HG03521 (cell line): ENCODE measurements around the gene CCDC69.
A peak's percentile ranks its signal among the peaks of the same experiment; 100 is the strongest.
"Not testable (repeated sequence)": the region's sequence is repeated elsewhere in the genome, so short reads cannot be mapped to it uniquely, and the experiment has no call there.

ENCODE experiments used
- ATAC-seq: cut with Tn5 transposase; IDR thresholded peaks from one replicate; pipeline ENCODE4 v1.9.1; 2021; ENCODE audit warnings: mild to moderate bottlenecking, moderate library complexity; ENCODE audit not compliant: unreplicated experiment

CCDC69 gene, protein sequence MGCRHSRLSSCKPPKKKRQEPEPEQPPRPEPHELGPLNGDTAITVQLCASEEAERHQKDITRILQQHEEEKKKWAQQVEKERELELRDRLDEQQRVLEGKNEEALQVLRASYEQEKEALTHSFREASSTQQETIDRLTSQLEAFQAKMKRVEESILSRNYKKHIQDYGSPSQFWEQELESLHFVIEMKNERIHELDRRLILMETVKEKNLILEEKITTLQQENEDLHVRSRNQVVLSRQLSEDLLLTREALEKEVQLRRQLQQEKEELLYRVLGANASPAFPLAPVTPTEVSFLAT

DNA sequence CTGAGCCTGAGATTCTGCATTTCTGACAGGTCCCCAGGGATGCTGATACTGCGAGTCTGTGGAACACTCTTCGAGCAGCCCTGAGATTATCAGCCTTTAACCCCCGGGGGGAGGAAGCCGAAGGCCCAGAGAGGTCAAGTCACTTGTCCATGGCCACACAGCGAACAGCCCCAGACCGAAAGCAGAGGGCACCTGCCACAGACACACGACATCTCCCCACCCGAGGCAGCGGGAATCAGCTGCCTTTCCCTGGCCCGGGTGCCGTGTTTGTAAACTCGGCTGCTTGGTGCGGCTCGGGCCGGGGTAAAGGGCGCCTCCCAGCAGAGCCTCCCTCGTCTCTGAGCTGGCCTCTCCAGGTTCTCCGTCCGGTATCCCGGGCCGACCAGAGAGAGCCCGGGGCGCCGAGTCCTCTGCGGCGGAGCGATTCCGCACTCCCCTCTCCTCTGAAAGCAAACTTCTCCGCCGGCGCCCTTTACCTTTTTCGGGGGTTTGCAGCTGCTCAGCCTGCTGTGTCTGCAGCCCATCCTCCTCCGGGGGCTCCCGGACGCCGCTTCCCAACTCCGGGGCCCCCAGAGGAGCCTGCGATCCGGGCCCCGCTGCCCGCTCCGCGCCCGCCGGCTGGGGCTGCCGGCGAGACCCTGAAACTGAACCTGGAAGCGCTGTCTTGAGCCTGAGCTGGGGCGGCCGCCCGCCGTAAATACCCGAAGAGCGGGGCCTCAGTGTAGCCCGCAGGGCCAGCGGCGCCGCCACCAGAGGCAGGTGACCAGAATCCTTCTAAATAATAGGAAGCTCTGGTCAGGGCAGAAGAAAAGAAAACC is at the start of gene CCDC69:
Gene CCDC69 (minus strand): TSS at position 646 of the 818 bp plus-strand sequence. CDS start 122 bp downstream, at position 524.
- peak; percentile 61 for ATAC-seq

DNA sequence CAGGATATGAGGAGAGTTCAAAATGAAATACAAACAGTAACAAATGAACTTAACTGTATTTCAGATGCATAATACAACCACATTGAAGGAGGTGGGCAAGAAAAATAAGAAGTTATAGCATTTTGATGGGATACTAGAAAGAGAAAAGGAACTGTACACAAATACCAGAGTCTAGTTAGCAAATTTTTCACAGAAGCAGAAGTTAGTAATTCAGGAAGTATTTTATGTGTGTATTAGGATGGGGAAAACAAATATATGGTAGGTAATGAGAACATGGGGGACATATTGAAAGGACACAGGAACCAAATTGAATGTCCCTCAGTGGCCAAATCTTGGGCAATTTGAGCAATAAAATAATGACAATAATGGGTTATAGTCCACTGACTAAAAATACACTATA is 47.4 kb upstream of the CCDC69 start:
- no peak for ATAC-seq

DNA sequence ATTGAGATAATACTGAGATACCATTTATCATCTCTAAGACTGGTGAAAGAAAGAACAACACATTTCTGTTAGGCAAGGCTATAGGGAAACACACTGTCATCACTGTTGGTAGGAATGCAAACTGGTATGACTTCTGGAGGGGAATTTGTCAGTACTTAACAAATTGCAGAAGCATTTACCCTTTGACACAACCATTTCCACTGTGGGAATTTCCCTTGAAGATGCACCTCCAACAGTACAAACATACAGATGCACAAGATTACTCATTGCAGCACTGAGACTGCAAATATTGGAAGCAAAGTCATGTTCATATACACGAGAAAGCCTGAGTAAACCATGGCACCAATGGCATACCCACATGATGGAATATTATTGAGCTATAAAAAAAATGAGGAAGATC is 46.7 kb upstream of the CCDC69 start:
- ATAC-seq = peak; percentile 62

DNA sequence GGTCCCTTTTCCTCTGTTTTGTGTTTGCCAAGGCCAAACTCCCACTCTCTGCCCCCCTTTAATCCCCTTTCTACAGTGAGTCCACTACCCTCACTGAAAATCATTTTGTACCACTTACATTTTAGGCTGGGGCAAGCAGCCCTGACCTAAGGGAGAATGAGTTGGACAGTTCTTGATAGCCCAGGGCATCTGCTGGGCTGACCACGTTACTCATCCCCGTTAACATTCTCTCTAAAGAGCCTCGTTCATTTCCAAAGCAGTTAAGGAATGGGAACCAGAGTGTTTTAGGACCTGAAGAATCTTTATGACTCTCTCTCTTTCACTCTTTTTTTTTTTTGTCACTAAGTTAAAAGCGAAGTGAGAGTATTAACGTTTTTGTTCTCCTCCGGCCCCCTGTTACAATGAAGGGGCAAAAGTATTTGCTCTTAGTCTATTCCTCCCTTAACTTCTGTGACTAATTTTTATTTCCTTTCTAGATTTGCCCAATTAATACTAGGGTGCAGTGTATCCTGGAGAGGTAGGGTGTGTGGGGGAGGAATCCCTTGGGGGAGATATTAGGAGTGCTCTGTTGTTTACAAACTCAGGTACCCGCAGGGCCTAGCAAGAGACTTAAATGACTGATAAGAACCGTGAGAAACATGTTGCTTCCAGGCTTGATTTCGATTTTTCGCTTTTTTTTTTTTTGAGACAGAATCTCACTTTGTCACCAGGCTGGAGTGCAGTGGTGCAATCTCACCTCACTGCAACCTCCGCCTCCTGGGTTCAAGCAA is 43.8 kb upstream of the CCDC69 start:
- ATAC-seq = no peak

DNA sequence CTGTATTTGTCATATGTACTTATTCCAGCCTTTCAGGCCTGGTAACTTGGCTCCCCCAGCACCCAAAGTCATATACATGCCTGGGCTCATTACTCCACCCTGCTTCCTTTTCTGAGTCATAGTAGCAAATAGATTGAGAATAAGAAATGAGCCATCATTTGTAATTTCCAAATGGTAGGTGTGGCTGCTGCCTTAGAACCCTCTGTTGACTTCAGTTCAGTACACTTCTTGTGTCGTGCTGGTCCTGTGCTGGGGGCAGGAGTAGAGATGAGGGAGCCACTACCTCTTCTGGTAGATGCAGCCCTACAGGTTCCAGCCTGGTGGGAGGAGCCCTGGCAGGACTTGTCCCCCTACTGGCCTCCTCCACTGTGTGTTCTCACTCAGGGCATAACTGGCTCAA is 40.2 kb upstream of the CCDC69 start:
- no peak for ATAC-seq

DNA sequence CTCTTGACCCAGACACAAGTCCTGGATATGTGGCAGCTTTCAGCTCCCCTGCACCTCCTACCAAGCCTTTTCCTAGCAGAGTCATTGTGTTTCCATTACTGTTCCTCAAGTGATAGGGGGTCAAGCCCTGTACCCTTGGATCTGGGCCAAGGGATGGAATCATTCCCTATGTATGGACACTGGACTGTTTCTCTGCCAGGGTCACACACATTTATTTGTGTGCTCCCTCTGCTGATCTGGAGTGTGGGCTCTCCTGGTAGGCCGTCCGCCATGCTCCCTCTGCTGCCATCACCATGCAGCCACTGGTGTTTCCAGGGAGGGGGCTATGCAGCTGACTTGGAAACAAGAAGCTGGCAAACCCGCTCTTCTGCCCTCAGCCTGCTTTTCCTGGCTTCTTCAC is 38.6 kb upstream of the CCDC69 start:
- no peak for ATAC-seq

DNA sequence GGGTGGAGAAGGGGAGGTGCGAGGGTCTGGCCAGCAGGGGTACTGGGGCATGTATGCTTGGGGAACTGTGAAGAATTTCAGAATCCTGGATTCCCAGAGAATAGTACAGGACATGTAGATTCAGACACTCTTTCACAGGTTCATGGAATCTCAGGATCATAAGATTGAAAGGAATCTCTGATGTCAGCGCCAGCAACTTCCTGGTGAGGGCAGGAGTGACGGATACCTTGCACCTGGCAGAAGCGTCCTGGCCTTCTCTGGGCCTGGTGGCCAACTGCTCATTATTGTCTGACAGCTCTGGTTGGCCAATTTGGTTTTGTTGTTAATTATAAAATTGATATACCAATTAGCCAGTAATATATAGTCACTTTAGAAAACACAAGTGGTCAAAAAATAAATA is 36.0 kb upstream of the CCDC69 start:
- no peak for ATAC-seq

DNA sequence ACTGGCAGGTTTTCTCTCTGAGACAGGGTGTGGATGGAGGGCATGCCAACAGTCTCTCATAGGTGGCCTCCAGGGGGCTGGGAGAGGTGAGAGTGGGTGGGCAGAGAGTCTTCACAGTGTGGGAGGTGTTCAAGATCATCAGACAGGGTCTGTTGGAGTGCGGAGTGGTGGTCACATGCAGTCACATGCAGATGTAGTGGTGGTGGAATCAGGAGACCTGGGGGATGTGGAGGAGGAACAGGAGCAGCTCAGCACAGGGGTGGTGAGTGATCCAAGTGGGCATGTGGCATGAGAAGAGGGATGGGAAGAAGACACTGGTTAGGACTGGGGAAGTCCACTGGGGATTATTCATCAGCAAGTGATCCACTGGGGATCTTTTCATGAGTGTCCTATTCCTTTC is 34.9 kb upstream of the CCDC69 start:
- no peak for ATAC-seq

DNA sequence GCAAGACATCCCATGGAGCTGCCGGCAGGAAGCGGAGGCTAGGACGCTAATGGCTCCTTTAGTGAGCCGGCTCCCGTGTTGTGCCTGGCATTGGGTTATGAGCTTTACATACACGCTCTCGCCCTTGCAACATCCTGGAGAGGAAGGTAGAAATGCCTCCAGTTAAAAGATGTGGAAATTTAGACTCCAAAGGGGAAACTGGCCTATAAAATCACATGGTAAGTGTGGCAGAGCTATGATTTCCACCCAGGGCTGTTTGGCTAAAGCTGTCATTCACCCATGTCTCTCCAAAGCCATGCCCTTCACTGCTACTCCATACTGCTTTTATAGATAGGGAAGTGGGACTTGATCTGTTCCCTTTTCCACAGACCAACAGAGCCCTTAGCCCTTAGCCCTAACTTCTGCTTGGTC is 34.3 kb upstream of the CCDC69 start:
- ATAC-seq = no peak

DNA sequence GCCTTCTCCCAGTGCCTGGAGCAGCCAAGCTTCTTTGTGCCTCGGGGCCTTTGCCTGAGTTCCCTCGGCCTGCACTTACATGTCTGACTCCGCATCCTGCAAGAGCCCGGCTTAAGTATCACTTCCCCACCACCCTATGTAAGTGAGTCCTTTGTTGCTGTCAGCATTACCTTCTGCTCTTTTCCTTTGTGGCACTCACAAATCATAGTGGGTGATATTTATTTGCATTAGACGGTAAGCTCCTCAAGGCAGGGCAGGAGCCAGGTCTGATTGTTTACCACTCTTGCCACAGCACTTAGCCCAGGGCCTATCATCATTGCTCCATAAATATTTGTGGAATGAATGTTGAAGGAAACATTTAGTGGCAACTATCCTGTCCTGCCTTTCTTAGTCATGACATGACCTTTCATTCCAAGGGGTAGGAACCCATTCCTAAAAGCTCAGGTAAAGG is 33.9 kb upstream of the CCDC69 start:
- ATAC-seq = no peak

DNA sequence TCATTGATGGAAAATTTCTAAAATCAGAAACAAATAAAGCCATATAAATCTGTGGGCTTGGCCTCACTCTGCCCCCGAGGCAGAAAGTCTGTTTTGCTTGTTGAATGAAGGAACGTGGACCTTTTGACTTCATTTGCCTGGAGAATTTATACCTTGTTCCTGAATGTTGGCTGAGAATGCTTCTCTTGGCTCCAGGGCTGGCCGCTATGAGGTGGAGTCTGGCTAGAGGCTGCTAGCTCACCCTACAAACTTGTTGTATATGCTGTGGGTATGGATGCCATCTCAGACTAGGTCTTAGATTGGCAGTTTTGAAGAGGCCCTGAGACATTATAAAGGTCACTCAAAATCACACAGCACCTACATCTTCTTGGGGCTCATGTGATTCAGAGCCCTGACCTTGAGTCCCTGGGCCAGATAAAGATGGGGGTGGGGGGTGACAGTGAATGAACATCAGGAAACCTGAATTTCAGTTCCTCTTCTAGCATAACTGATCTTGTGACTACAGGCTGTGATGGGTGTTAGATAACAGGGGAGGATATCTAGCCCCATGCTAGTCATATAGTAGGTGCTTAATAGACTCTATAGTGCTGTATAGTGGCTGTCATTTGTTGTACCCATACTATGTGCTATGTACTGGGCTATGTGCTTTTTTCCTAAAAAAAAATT is 31.9 kb upstream of the CCDC69 start:
- ATAC-seq = peak; percentile 43

DNA sequence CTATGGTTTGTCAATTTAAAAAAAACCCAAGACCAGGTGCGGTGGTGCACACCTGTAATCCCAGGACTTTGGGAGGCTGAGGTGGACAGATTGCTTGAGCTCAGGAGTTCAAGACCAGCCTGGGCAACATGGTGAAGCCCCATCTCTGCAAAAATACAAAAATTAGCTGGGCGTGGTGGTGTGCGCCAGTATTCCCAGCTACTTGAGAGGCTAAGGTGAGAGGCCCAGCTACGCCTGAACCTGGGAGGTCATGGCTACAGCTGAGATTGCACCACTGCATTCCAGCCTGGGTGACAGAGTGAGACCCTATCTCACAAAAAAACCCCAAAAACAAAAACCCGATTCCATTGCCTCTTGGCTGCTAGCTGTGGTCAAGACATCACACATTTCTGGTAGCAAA is 31.1 kb upstream of the CCDC69 start:
- not testable (repeated sequence) for ATAC-seq

DNA sequence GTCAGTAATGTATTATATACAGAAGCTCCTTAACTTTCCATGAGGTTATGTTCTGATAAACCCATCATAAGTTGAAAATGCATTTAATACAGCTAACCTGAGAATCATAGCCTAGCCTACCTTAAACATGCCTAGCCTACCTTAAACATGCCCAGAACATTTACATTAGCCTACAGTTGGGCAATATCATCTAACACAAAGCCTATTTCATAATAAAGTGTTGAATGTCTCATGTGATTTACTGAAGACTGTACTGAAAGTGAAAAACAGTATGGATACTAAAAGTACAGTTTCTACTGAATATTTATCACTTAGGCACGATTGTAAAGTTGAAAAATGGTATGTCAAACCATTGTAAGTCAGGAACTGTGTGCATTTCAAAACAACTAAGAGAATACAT is 30.7 kb upstream of the CCDC69 start:
- no peak for ATAC-seq

DNA sequence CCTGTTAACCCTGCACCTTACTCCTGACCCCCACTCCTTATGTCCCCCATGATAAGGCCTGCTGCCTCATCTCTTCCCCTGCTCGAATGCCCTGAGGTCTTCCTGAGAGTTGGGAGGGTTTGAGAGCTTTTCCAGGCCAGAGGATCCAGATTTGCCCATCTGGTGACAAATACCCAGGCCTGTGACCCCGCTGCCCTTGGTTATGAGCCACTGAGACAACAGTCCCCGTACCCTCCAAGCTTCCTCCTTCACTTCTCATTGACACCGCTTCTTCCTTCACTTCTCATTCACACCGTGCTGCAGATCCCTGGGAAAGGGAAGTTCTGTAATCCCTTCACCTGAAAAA is 29.7 kb upstream of the CCDC69 start:
- no peak for ATAC-seq

DNA sequence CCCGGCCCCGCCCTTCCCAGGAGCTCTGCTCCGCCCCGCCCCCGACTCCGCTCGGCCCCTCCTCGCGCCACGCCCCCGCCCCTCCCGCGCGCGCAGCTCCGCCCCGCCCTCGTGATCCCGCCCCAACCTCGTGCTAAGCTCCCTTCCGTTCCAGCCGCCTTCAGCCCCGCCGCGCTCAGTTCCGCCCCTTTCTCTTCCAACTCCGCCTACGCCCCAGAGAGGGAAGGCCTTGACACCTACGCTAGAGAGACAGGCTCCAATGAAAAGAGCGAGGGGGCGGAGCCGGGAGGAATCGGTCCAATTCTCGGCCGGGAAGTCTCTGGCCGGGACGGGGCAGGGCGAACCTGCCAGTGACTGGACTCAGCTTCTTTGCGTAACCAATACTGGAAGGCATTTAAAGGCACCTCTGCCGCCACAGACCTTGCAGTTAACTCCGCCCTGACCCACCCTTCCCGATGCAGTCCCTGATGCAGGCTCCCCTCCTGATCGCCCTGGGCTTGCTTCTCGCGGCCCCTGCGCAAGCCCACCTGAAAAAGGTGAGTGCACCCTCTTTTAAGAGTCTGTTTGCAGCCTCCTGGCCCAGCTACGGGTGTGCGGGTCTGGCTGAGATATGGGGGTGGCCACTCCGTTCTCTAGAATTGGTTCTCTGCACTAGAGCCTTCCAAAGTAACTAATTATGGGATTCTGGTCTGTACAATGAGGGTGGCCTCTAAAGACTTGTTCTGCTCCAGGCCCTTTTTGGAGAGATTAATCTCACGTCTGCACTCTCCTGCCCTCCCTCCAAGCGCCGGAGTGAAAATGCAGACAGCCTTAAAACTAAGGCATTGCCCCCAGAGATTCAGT is 29.1 kb upstream of the CCDC69 start, which contains the start of gene GM2A:
Gene GM2A (plus strand): TSS at position 424 of the 843 bp plus-strand sequence. CDS start 32 bp downstream, at position 456.
- peak; percentile 76 for ATAC-seq

DNA sequence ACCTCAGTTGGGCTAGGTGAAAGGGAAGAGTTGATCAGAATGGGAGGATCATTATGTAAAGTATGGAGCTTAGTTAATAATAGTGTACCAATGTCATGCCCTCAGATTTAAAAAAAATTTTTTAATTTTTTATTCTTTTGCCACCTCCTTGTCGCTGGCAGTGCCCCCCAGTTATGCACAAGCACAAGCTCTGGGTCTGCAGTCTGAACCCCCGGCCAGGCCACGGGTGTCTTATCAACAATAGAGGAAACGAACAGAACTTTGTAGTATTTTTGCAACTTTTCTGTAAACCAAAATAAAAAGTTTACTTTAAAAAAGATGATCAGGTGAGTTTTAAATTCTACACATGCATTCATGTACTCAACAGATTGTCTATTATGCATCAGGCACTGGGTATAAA is 27.7 kb upstream of the CCDC69 start:
- ATAC-seq = no peak

DNA sequence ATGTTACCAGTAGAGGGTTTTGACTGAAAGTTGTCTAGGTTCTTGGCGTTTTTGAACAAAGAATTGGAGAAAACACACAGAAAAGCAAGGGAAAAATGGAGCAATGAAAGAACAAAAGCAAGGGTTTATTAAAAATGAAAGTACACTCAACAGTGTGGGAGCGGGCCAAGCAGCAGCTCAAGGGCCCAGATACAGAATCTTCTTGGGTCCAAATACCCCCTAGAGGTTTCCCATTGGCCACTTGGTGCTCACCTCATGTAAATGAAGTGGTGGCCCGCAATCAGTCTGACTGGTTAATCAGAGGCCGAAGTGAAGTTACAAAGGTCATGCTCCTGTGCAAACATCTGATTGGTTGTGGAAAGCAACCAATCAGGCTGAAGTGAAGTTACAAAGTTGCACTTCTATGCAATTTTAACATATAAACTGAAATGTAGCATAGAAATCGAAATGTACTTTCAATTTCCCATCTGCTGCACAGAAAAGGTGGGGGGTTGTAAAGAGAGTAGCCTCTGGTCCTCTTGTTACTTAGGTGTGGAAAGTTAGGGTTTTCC is 27.2 kb upstream of the CCDC69 start:
- ATAC-seq = no peak

DNA sequence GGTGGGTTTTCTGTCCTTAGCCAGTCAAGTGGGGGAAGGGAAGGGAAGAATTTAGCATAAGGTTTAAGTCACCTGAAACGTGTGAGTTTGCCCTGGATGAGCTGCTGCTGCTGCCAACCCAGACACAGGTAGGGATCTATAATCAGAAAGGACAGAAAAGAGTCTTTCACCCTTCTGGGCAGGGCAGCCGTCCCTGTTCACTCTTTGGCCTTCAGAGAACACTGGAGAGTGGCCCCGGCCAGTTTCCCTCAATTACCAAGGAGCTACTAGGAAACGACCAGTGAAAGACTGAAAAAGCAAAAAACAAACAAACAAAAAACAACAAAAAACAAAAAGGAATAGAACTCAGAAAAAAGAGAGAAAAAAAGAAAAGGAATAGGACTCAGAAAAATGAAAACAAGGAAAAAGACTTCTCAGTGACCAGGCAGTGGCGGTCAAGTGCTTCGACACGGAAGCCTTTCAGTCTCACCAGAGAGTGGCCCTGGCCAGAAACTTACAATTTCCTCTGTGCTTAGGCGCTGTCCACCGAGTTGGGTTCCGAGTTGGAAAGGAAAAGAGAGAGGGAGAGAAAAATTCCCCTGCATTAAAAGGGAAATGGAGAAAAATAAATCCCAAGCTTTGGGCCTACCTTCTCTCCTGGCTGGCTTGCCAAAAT is 26.6 kb upstream of the CCDC69 start:
- ATAC-seq = no peak

DNA sequence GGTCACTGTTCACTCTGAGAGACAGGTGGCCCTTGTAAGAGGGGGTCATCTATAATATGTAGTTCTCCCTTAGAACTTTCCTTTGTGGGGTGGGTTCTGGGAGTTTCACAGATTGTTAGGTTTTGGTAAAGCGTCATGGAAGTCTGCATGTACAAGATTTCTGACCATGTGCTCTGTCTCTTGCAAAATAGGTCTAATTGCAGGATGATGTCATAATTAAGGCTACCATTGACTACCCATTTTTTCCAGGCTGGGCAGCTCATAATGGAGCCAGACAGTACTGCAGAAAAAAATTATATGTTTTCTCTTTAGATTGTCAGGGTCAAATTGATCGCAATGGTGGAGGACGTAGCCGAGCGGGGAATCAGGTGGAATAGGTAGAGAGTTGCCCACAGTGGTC is 25.4 kb upstream of the CCDC69 start:
- ATAC-seq = no peak
